CD4-positive, alpha-beta T cell treated with Interleukin-4 for 4 hours (primary cell): Measurements from ENCODE around the gene LPO.

Experiments used
- DNase-seq: peaks from one replicate; pipeline ENCODE4 v3.0.0-alpha.2; 2020

LPO gene

GRCh38 chr17:58279016-58279711 is 40.8 kb downstream of the LPO start:
- no peak for DNase-seq

- no peak for DNase-seq
These were observed 41.5 kb downstream of the LPO start for GRCh38 chr17:58279736-58280479.

- DNase-seq, result no peak
These were observed 42.3 kb downstream of the LPO start, which contains the start of gene MPO for GRCh38 chr17:58280480-58281217. MPO (minus strand) TSS chr17:58280935; CDS start chr17:58280758, 177 bp downstream.

GRCh38 chr17:58281511-58282011 is 43.2 kb downstream of the LPO start:
- DNase-seq, result no peak

GRCh38 chr17:58282442-58282841 is 44.1 kb downstream of the LPO start:
- DNase-seq, result no peak

GRCh38 chr17:58283674-58284612 is 45.6 kb downstream of the LPO start:
- no peak for DNase-seq

GRCh38 chr17:58284613-58285421 is 46.4 kb downstream of the LPO start:
- no peak for DNase-seq

GRCh38 chr17:58285422-58285810 is 47.0 kb downstream of the LPO start:
- DNase-seq, result no peak

GRCh38 chr17:58289869-58290268 is 51.5 kb downstream of the LPO start:
- DNase-seq, result no peak

- no peak for DNase-seq
These were observed 52.9 kb downstream of the LPO start for GRCh38 chr17:58291246-58291645.

GRCh38 chr17:58294034-58294433 is 55.6 kb downstream of the LPO start:
- DNase-seq, result no peak

- DNase-seq, result no peak
These were observed 62.0 kb downstream of the LPO start for GRCh38 chr17:58300336-58300735.

- DNase-seq, result no peak
These were observed 63.2 kb downstream of the LPO start for GRCh38 chr17:58301504-58302150.

GRCh38 chr17:58302171-58302918 is 64.0 kb downstream of the LPO start:
- DNase-seq, result no peak

GRCh38 chr17:58302919-58303585 is 64.7 kb downstream of the LPO start:
- DNase-seq, result no peak

- DNase-seq, result peak; percentile 53
These were observed 65.8 kb downstream of the LPO start for GRCh38 chr17:58303971-58304749.

- no peak for DNase-seq
These were observed 66.5 kb downstream of the LPO start for GRCh38 chr17:58304750-58305486.

GRCh38 chr17:58305626-58306025 is 67.2 kb downstream of the LPO start:
- DNase-seq, result no peak
